ENCODE results near the gene CTNNA2. TPM values are rescaled to one million over a fixed set of nuclear protein-coding genes. Genes with fewer than 3 reads are reported as not detected.

CTNNA2 gene
- total RNA-seq, 1 experiment from 2014 or later: 5.5 TPM

DNA sequence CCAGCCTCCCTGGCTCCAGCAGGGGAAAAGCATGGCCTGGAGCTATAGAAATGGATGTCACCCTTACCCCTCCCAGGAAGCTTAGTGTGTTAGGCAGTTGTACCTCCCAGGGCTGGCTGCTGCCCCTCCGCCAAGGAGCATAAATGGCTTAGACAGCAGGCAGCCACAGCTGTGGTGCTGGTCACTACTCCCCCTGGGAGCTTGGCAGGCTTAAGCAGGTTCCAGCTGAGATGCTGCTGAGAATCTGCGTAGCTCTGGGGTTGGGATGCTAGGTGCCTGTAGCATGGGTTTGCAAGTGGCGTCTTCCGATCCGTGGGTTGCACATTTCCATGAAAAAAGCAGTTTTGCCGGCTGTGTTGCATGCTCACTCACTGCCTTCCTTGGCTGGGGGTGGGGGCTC is 369.7 kb downstream of the CTNNA2 start:
- no peak overlapping the region for H2AFZ ChIP-seq (ENCODE audit: low read length)
- H3K18ac ChIP-seq (ENCODE audit: insufficient read length, low read depth, low read length): no peak overlapping the region
- no peak overlapping the region for H2BK120ac ChIP-seq (ENCODE audit: low read depth, low read length, poor library complexity, severe bottlenecking)
- peaks cover 2% of the 10 kb centered on the region; the same call in 1 of the 2 replicates for H3K4me1 ChIP-seq (ENCODE audit: insufficient read depth, low read length)
- Mint-ChIP-seq H3K4me1 (peaks cover 14 to 18% of the 10 kb centered on the region in 2 experiments), H3K27ac (peak overlapping the region in 1 of 3 experiments; percentile 59; a peak in 2 of 7 replicates), H3K4me3 (no peak overlapping the region), H3K27me3 (ENCODE audit: low read depth) (peaks cover 5% of the 10 kb centered on the region), H3K36me3 (ENCODE audit: insufficient read depth in 1 of 3, low read depth in 3 of 3) (peaks cover 0 to 36% (median 13%) of the 10 kb centered on the region in 3 experiments; a peak in 4 of 7 replicates), H3K9me3 (peaks cover 6 to 14% of the 10 kb centered on the region in 2 experiments; a peak in 3 of 5 replicates)
- H3K23ac ChIP-seq (ENCODE audit: insufficient read length, low read depth, low read length): no peak overlapping the region
- no peaks in the 10 kb centered on the region for H4K20me1 ChIP-seq (ENCODE audit: control insufficient read depth, insufficient read depth, insufficient read length)
- no peak overlapping the region for H2BK15ac ChIP-seq (ENCODE audit: low read depth, low read length)
- H4K91ac ChIP-seq (ENCODE audit: insufficient read length, low read depth, low read length): no peak overlapping the region
- no CpG with 5 or more reads among the region's 6 CpGs for WGBS (ENCODE audit: extremely low coverage, insufficient read length, low lambda C conversion rate)
- H2BK20ac ChIP-seq (ENCODE audit: low read depth, low read length, poor library complexity, severe bottlenecking): no peak overlapping the region
- H3K23me2 ChIP-seq (ENCODE audit: insufficient read length, low read depth, low read length, poor library complexity, severe bottlenecking): no peaks in the 10 kb centered on the region
- no peak overlapping the region for H2BK5ac ChIP-seq (ENCODE audit: insufficient read length, low read length)
- no peaks in the 10 kb centered on the region for H3K79me1 ChIP-seq (ENCODE audit: insufficient read depth, low read depth, low read length, poor library complexity, severe bottlenecking)
- H3K9ac ChIP-seq (ENCODE audit: extremely low read depth, insufficient read length, low read length): no peak overlapping the region
- H3T11ph ChIP-seq (ENCODE audit: low read length): no peak overlapping the region
- H3K4ac ChIP-seq (ENCODE audit: low read depth, low read length): no peak overlapping the region
- peak; percentile 37 for DNase-seq
- no peak overlapping the region for H3K56ac ChIP-seq (ENCODE audit: insufficient read length, low read depth, low read length)
- H3K9me3 ChIP-seq (ENCODE audit: control insufficient read depth, low read depth, low read length): no peaks in the 10 kb centered on the region
- no peak overlapping the region for H3K27ac ChIP-seq (ENCODE audit: insufficient read length, low read depth, low read length)
- no peak overlapping the region for H3K14ac ChIP-seq (ENCODE audit: insufficient read depth, low read length)
- H3K27me3 ChIP-seq (ENCODE audit: insufficient read depth, low read length): no peaks in the 10 kb centered on the region
- H2BK12ac ChIP-seq (ENCODE audit: insufficient read length, low read depth, low read length): no peak overlapping the region
- no peak overlapping the region for H4K8ac ChIP-seq (replicated peaks; ENCODE audit: insufficient read length, low read depth, low read length)
- H2AK5ac ChIP-seq (ENCODE audit: insufficient read length, low read length): no peak overlapping the region
- H4K5ac ChIP-seq (ENCODE audit: insufficient read length, low read depth, low read length): no peak overlapping the region
- no peaks in the 10 kb centered on the region for H3K79me2 ChIP-seq (ENCODE audit: insufficient read depth, low read length)
- TF ChIP-seq, protein P1, sequence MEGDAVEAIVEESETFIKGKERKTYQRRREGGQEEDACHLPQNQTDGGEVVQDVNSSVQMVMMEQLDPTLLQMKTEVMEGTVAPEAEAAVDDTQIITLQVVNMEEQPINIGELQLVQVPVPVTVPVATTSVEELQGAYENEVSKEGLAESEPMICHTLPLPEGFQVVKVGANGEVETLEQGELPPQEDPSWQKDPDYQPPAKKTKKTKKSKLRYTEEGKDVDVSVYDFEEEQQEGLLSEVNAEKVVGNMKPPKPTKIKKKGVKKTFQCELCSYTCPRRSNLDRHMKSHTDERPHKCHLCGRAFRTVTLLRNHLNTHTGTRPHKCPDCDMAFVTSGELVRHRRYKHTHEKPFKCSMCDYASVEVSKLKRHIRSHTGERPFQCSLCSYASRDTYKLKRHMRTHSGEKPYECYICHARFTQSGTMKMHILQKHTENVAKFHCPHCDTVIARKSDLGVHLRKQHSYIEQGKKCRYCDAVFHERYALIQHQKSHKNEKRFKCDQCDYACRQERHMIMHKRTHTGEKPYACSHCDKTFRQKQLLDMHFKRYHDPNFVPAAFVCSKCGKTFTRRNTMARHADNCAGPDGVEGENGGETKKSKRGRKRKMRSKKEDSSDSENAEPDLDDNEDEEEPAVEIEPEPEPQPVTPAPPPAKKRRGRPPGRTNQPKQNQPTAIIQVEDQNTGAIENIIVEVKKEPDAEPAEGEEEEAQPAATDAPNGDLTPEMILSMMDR (conservative IDR thresholded peaks at IDR 0.05): no peak
- H3K4me2 ChIP-seq (ENCODE audit: insufficient read depth, insufficient read length, low read length): no peak overlapping the region

All from H9 (cell line).